Sigmoid colon (tissue), 7 donors: ENCODE data around the gene SELE. TPM values are rescaled to one million over a fixed set of nuclear protein-coding genes. Genes with fewer than 3 reads are reported as not detected.

Experiments used
- DNase-seq: peaks from one replicate; pipeline ENCODE4 v3.0.0-alpha.2; 2019
- H3K27ac ChIP-seq, 4 donors: fragments of 200-600 bp; sonication (generic); one replicate each; pipeline ENCODE4 v1.5.1; 2016 to 2019; ENCODE audit warnings: mild to moderate bottlenecking in 1 of 4
- H3K27me3 ChIP-seq, 3 donors: fragments of 200-600 bp; sonication (generic); one replicate each; pipeline ENCODE4 v1.5.1; 2019; ENCODE audit warnings: mild to moderate bottlenecking in 1 of 3
- H3K36me3 ChIP-seq, 4 donors: fragments of 200-600 bp; sonication (generic); one replicate each; pipeline ENCODE4 v1.5.1; 2016 to 2019
- H3K4me1 ChIP-seq, 4 donors: fragments of 200-600 bp; sonication (generic); one replicate each; pipeline ENCODE4 v1.5.1; 2017 to 2019
- H3K4me3 ChIP-seq, 4 donors: fragments of 200-600 bp; sonication (generic); one replicate each; pipeline ENCODE4 v1.5.1; 2017 to 2019; ENCODE audit warnings: mild to moderate bottlenecking in 2 of 4, moderate library complexity in 1 of 4
- H3K9me3 ChIP-seq, 4 donors: fragments of 200-600 bp in 3 of 4; sonication (generic) in 3 of 4; one replicate each; pipeline versions ENCODE4 v1.5.1 to v1.6.1; 2013 to 2019
- EP300 ChIP-seq, 4 donors: sonication (generic); formaldehyde crosslinking; IDR thresholded peaks; one replicate each; pipeline ENCODE4 v1.6.1; 2017; ENCODE audit warnings: antibody characterized with exemption in 4 of 4
- POLR2A ChIP-seq, 2 donors: fragments of 450-650 bp; IDR thresholded peaks; one replicate each; pipeline ENCODE4 v1.6.1; 2016; ENCODE audit warnings: antibody characterized with exemption in 2 of 2, mild to moderate bottlenecking in 2 of 2, moderate library complexity in 2 of 2
- POLR2AphosphoS5 ChIP-seq, 4 donors: sonication (generic); formaldehyde crosslinking; IDR thresholded peaks; one replicate each; pipeline ENCODE4 v1.6.1; 2017; ENCODE audit warnings: antibody characterized with exemption in 4 of 4
- WGBS, 2 donors: extraction: QIAGEN DNeasy Blood & Tissue Kit; methylation state at CpG; one replicate each; pipeline ENCODE4 v1.1.7; 2013; 5-methylcytosine and 5-hydroxymethylcytosine counted together
- intact Hi-C: fragments of 100-400 bp; cut with DNase I; formaldehyde crosslinking; loops from one replicate; pipeline ENCODE4 v1.15.1; 2023
- polyA plus RNA-seq, 3 donors: library from polyadenylated mRNA; stranded (reverse); fragments of 200-250 nt; gene quantifications; one replicate each; pipeline ENCODE4 v1.2.3, GENCODE V29; 2013
- total RNA-seq, 4 donors: library from RNA; depleted of rRNA; stranded (reverse); fragments of >200 nt; gene quantifications; one replicate each; pipeline ENCODE4 v1.1.0, GENCODE V29; 2016
- TF ChIP-seq, protein P1 (sequence below), 4 experiments: fragments of 450-650 bp in 3 of 4; fragments of 200-600 bp in 1 of 4; IDR thresholded peaks; one replicate each; pipeline ENCODE4 v1.5.1; 2016 to 2019; ENCODE audit warnings: antibody characterized with exemption in 4 of 4, mild to moderate bottlenecking in 3 of 4, moderate library complexity in 2 of 4
- donor health status: healthy with polysubstance abuse.
- donor health status: Bipolar disorder and iron deficiency.
- donor health status: healthy.

The SELE gene
- total and polyA plus RNA-seq, 7 donors: under 0.01 to 20.1 (median 1.2) TPM; not detected in 4

DNA sequence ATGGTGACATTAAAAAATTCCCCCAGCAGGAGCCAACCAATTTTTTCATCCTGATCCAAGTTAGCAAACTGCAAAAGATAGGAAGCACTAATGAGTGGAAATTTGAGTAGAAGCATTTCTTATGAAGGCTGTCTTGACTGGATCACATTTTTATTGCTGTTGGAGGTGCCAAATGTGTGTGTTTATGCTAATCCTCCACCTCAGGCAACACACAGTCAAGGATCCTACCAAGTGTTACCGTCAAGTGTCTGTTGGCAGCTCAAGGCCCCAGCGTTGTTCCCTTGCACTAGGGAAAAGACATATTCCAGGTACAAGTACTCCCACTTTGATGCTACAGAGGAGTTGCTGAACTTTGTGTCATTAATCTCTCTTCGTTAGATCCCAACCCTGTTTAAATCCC is 42.6 kb upstream of the SELE start:
- Histone ChIP-seq H3K27ac (no peak overlapping the region), H3K4me1 (no peaks in the 10 kb centered on the region), H3K36me3 (no peaks in the 10 kb centered on the region), H3K4me3 (no peak overlapping the region), H3K9me3 (no peaks in the 10 kb centered on the region), H3K27me3 (no peaks in the 10 kb centered on the region)
- DNase-seq: no peak
- WGBS, 2 donors: 77 to 83% methylated on average over 3 of the region's 3 CpGs
- intact Hi-C loops: no loop called here
- no peak for TF ChIP-seq POLR2AphosphoS5 (IDR thresholded peaks at IDR 0.05)
- no peak for TF ChIP-seq EP300 (IDR thresholded peaks at IDR 0.05)
- TF ChIP-seq, protein P1, sequence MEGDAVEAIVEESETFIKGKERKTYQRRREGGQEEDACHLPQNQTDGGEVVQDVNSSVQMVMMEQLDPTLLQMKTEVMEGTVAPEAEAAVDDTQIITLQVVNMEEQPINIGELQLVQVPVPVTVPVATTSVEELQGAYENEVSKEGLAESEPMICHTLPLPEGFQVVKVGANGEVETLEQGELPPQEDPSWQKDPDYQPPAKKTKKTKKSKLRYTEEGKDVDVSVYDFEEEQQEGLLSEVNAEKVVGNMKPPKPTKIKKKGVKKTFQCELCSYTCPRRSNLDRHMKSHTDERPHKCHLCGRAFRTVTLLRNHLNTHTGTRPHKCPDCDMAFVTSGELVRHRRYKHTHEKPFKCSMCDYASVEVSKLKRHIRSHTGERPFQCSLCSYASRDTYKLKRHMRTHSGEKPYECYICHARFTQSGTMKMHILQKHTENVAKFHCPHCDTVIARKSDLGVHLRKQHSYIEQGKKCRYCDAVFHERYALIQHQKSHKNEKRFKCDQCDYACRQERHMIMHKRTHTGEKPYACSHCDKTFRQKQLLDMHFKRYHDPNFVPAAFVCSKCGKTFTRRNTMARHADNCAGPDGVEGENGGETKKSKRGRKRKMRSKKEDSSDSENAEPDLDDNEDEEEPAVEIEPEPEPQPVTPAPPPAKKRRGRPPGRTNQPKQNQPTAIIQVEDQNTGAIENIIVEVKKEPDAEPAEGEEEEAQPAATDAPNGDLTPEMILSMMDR (IDR thresholded peaks at IDR 0.05): no peak
- TF ChIP-seq POLR2A (IDR thresholded peaks at IDR 0.05): no peak

- 64 to 89% methylated on average over 2 of the region's 2 CpGs for WGBS, 2 donors
- intact Hi-C loops: no loop called here
These were observed 34.3 kb upstream of the SELE start for GRCh38 chr1:169768161-169768560.

DNA sequence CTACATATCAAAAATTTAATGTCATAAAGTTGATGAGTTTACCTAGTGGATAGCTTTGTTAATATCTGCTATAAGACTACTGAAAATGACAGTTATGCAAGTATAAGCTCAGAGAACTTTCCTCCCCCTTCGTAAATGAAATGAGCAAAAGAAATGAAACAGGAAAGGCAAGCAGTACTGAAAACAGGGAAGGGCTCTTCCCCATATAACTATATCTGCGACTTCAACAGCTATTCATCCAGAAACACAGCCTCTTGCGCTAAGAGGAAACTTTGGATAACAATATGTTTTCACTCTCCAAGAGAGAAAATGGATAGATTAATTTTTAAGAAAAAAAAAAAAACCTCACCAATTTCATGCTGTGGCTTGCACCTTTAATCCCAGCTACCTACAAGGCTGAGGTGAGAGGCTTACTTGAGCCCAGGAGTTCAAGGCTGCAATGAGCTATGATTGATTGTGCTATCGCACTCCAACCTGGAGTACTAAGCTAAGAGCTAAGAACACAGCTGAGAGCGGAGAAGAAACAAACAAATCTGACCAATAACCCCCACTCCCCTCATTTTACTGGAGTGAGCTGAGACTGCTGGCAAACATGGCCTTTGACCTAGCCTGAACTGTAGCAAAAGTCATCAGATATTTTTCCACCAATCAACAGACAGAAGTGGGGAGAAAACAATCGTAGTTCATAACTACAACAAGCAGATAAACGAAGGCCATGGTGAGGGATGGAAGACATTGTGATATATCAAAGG is 31.9 kb upstream of the SELE start:
- no peaks in the 10 kb centered on the region for H3K27me3 ChIP-seq
- DNase-seq: no peak
- H3K9me3 ChIP-seq: no peaks in the 10 kb centered on the region
- no peaks in the 10 kb centered on the region for H3K4me1 ChIP-seq
- 34 to 63% methylated on average over 7 of the region's 7 CpGs for WGBS, 2 donors
- no peak overlapping the region for H3K27ac ChIP-seq
- H3K4me3 ChIP-seq: no peak overlapping the region
- TF ChIP-seq, protein P1 (IDR thresholded peaks at IDR 0.05): no peak
- no peak for TF ChIP-seq POLR2A (IDR thresholded peaks at IDR 0.05)
- TF ChIP-seq POLR2AphosphoS5 (IDR thresholded peaks at IDR 0.05): no peak
- no peak for TF ChIP-seq EP300 (IDR thresholded peaks at IDR 0.05)
- intact Hi-C loops: no loop called here
- no peaks in the 10 kb centered on the region for H3K36me3 ChIP-seq

More at GRCh38 chr1:169768161-169768560, 34.3 kb upstream of the SELE start:
- Histone ChIP-seq H3K4me1 (no peaks in the 10 kb centered on the region), H3K27me3 (no peaks in the 10 kb centered on the region), H3K36me3 (no peaks in the 10 kb centered on the region), H3K4me3 (no peak overlapping the region), H3K9me3 (no peaks in the 10 kb centered on the region), H3K27ac (no peak overlapping the region)
- TF ChIP-seq POLR2AphosphoS5 (IDR thresholded peaks at IDR 0.05) (no peak), EP300 (IDR thresholded peaks at IDR 0.05) (no peak), POLR2A (IDR thresholded peaks at IDR 0.05) (no peak)
- TF ChIP-seq, protein P1 (IDR thresholded peaks at IDR 0.05): no peak
- no peak for DNase-seq

DNA sequence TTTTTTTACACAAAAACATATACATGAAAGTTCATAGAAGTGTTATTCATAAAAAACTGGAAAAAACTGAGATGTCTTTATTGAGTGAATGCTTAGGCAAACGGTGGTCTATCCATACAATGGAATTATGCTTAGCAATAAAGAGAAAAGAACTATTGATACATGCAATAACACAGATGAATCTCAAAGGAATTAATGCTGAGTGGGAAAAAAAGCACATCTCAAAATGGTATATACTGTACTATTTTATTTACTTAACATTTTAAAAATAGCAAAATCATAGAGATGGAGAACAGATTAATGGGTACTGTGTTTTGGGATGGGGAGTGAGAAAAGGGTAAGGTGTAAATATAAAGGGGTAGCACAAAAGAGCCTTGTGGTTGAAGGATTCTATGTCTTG is 31.0 kb upstream of the SELE start:
- no peaks in the 10 kb centered on the region for H3K4me1 ChIP-seq
- intact Hi-C loops: no loop called here
- no peak overlapping the region for H3K4me3 ChIP-seq
- no peak overlapping the region for H3K27ac ChIP-seq
- H3K27me3 ChIP-seq: no peaks in the 10 kb centered on the region
- no peaks in the 10 kb centered on the region for H3K36me3 ChIP-seq
- no peak for DNase-seq
- WGBS, 2 donors: 63 to 67% methylated on average over 1 of the region's 1 CpG
- no peak for TF ChIP-seq EP300 (IDR thresholded peaks at IDR 0.05)
- TF ChIP-seq, protein P1 (IDR thresholded peaks at IDR 0.05): no peak
- no peak for TF ChIP-seq POLR2A (IDR thresholded peaks at IDR 0.05)
- H3K9me3 ChIP-seq: no peaks in the 10 kb centered on the region

DNA sequence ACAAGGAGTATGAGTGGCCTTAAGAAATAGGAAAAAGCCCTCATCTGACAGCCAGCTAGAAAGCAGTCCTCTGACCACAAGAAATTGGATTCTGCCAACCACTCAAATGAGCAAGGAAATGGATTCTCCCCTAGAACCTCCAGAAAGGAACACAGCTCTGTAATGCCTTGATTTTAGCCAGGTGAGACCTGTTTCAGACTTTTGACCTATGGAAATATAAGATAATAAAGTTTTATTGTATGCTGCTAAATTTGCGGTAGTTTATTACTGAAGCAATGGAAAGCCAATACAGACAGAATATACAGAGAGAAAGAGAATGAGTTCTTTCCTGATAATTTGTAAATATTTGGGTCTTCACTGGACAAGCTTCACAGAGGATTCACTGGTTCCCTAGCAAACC is 28.8 kb upstream of the SELE start:
- H3K4me1 ChIP-seq: no peaks in the 10 kb centered on the region
- no peak for TF ChIP-seq EP300 (IDR thresholded peaks at IDR 0.05)
- TF ChIP-seq, protein P1 (IDR thresholded peaks at IDR 0.05): no peak
- TF ChIP-seq POLR2AphosphoS5 (IDR thresholded peaks at IDR 0.05): no peak
- no peak for TF ChIP-seq POLR2A (IDR thresholded peaks at IDR 0.05)
- no peaks in the 10 kb centered on the region for H3K27me3 ChIP-seq
- no peak for DNase-seq
- peaks cover 0 to 4% (median 0%) of the 10 kb centered on the region in 4 donors for H3K9me3 ChIP-seq
- H3K27ac ChIP-seq: no peak overlapping the region
- no peaks in the 10 kb centered on the region for H3K36me3 ChIP-seq
- 12 to 58% methylated on average over 1 of the region's 1 CpG for WGBS, 2 donors
- no peak overlapping the region for H3K4me3 ChIP-seq
- intact Hi-C loops: no loop called here
